Measurements from ENCODE around the gene CCKAR. TPM values are rescaled to one million over a fixed set of nuclear protein-coding genes. Genes with fewer than 3 reads are reported as not detected.

The CCKAR gene
- total and polyA plus RNA-seq, 2 donors = 0.05 to 0.09 TPM

- no peak for DNase-seq (ENCODE audit: low read depth in 6 of 9, low spot score in 9 of 9)
- no peaks in the 10 kb centered on the region for H3K36me3 ChIP-seq (ENCODE audit: control insufficient read depth in 2 of 2, insufficient read depth in 2 of 2, low read length in 1 of 2)
- no peak overlapping the region for H3K27ac ChIP-seq (ENCODE audit: low read depth in 1 of 2, low read length in 1 of 2)
- H3K27me3 ChIP-seq (ENCODE audit: control insufficient read depth in 2 of 2, insufficient read depth in 1 of 2, low read length in 1 of 2) = no peaks in the 10 kb centered on the region
- no peaks in the 10 kb centered on the region for H3K9me3 ChIP-seq (ENCODE audit: control insufficient read depth in 2 of 2, insufficient read depth in 1 of 2, low read length in 1 of 2)
- no peaks in the 10 kb centered on the region for H3K4me1 ChIP-seq (ENCODE audit: control insufficient read depth in 2 of 2, insufficient read depth in 2 of 2, low read length in 2 of 2)
- 65% methylated on average over 3 of the region's 3 CpGs for WGBS
- H3K4me3 ChIP-seq (ENCODE audit: low read length in 2 of 2) = no peak overlapping the region
Observed at GRCh38 chr4:26482508-26483462, 7.5 kb downstream of the CCKAR start.

- Histone ChIP-seq H3K36me3 (ENCODE audit: control insufficient read depth in 2 of 2, insufficient read depth in 2 of 2, low read length in 1 of 2) (no peaks in the 10 kb centered on the region), H3K4me3 (ENCODE audit: low read length in 2 of 2) (no peak overlapping the region), H3K27me3 (ENCODE audit: control insufficient read depth in 2 of 2, insufficient read depth in 1 of 2, low read length in 1 of 2) (no peaks in the 10 kb centered on the region), H3K4me1 (ENCODE audit: control insufficient read depth in 2 of 2, insufficient read depth in 2 of 2, low read length in 2 of 2) (no peaks in the 10 kb centered on the region), H3K9me3 (ENCODE audit: control insufficient read depth in 2 of 2, insufficient read depth in 1 of 2, low read length in 1 of 2) (no peaks in the 10 kb centered on the region), H3K27ac (ENCODE audit: low read depth in 1 of 2, low read length in 1 of 2) (no peak overlapping the region)
- DNase-seq (ENCODE audit: low read depth in 6 of 9, low spot score in 9 of 9) = no peak
- WGBS = 96% methylated on average over 13 of the region's 13 CpGs
Observed at GRCh38 chr4:26478330-26478729, 12.0 kb downstream of the CCKAR start.

- Histone ChIP-seq H3K27ac (ENCODE audit: low read depth in 1 of 2, low read length in 1 of 2) (no peak overlapping the region), H3K36me3 (ENCODE audit: control insufficient read depth in 2 of 2, insufficient read depth in 2 of 2, low read length in 1 of 2) (no peaks in the 10 kb centered on the region), H3K9me3 (ENCODE audit: control insufficient read depth in 2 of 2, insufficient read depth in 1 of 2, low read length in 1 of 2) (no peaks in the 10 kb centered on the region), H3K27me3 (ENCODE audit: control insufficient read depth in 2 of 2, insufficient read depth in 1 of 2, low read length in 1 of 2) (no peaks in the 10 kb centered on the region), H3K4me3 (ENCODE audit: low read length in 2 of 2) (no peak overlapping the region), H3K4me1 (ENCODE audit: control insufficient read depth in 2 of 2, insufficient read depth in 2 of 2, low read length in 2 of 2) (no peaks in the 10 kb centered on the region)
- DNase-seq (ENCODE audit: low read depth in 6 of 9, low spot score in 9 of 9) = no peak
- 83% methylated on average over 5 of the region's 5 CpGs for WGBS
Observed at GRCh38 chr4:26476545-26476944, 13.7 kb downstream of the CCKAR start.

GRCh38 chr4:26475716-26476115, 14.6 kb downstream of the CCKAR start:
- Histone ChIP-seq H3K27me3 (ENCODE audit: control insufficient read depth in 2 of 2, insufficient read depth in 1 of 2, low read length in 1 of 2) (no peaks in the 10 kb centered on the region), H3K4me3 (ENCODE audit: low read length in 2 of 2) (no peak overlapping the region), H3K9me3 (ENCODE audit: control insufficient read depth in 2 of 2, insufficient read depth in 1 of 2, low read length in 1 of 2) (no peaks in the 10 kb centered on the region), H3K27ac (ENCODE audit: low read depth in 1 of 2, low read length in 1 of 2) (no peak overlapping the region), H3K36me3 (ENCODE audit: control insufficient read depth in 2 of 2, insufficient read depth in 2 of 2, low read length in 1 of 2) (no peaks in the 10 kb centered on the region), H3K4me1 (ENCODE audit: control insufficient read depth in 2 of 2, insufficient read depth in 2 of 2, low read length in 2 of 2) (no peaks in the 10 kb centered on the region)
- no peak for DNase-seq (ENCODE audit: low read depth in 6 of 9, low spot score in 9 of 9)
- WGBS = 97% methylated on average over 8 of the region's 8 CpGs

GRCh38 chr4:26474551-26474950, 15.7 kb downstream of the CCKAR start:
- Histone ChIP-seq H3K4me1 (ENCODE audit: control insufficient read depth in 2 of 2, insufficient read depth in 2 of 2, low read length in 2 of 2) (no peaks in the 10 kb centered on the region), H3K36me3 (ENCODE audit: control insufficient read depth in 2 of 2, insufficient read depth in 2 of 2, low read length in 1 of 2) (no peaks in the 10 kb centered on the region), H3K4me3 (ENCODE audit: low read length in 2 of 2) (no peak overlapping the region), H3K27me3 (ENCODE audit: control insufficient read depth in 2 of 2, insufficient read depth in 1 of 2, low read length in 1 of 2) (no peaks in the 10 kb centered on the region), H3K9me3 (ENCODE audit: control insufficient read depth in 2 of 2, insufficient read depth in 1 of 2, low read length in 1 of 2) (no peaks in the 10 kb centered on the region), H3K27ac (ENCODE audit: low read depth in 1 of 2, low read length in 1 of 2) (no peak overlapping the region)
- 94% methylated on average over 3 of the region's 3 CpGs for WGBS
- DNase-seq (ENCODE audit: low read depth in 6 of 9, low spot score in 9 of 9) = no peak

GRCh38 chr4:26473893-26474292, 16.4 kb downstream of the CCKAR start:
- Histone ChIP-seq H3K27ac (ENCODE audit: low read depth in 1 of 2, low read length in 1 of 2) (no peak overlapping the region), H3K4me3 (ENCODE audit: low read length in 2 of 2) (no peak overlapping the region), H3K27me3 (ENCODE audit: control insufficient read depth in 2 of 2, insufficient read depth in 1 of 2, low read length in 1 of 2) (no peaks in the 10 kb centered on the region), H3K4me1 (ENCODE audit: control insufficient read depth in 2 of 2, insufficient read depth in 2 of 2, low read length in 2 of 2) (no peaks in the 10 kb centered on the region), H3K36me3 (ENCODE audit: control insufficient read depth in 2 of 2, insufficient read depth in 2 of 2, low read length in 1 of 2) (no peaks in the 10 kb centered on the region), H3K9me3 (ENCODE audit: control insufficient read depth in 2 of 2, insufficient read depth in 1 of 2, low read length in 1 of 2) (no peaks in the 10 kb centered on the region)
- DNase-seq (ENCODE audit: low read depth in 6 of 9, low spot score in 9 of 9) = no peak
- WGBS = 96% methylated on average over 8 of the region's 8 CpGs

- 84% methylated on average over 1 of the region's 1 CpG for whole genome bisulfite sequencing
- no peaks in the 10 kb centered on the region for H3K27me3 ChIP-seq (ENCODE audit: control insufficient read depth in 2 of 2, insufficient read depth in 1 of 2, low read length in 1 of 2)
- DNase-seq (ENCODE audit: low read depth in 6 of 9, low spot score in 9 of 9) = no peak
- no peak overlapping the region for H3K4me3 ChIP-seq (ENCODE audit: low read length in 2 of 2)
- no peaks in the 10 kb centered on the region for H3K4me1 ChIP-seq (ENCODE audit: control insufficient read depth in 2 of 2, insufficient read depth in 2 of 2, low read length in 2 of 2)
- no peaks in the 10 kb centered on the region for H3K36me3 ChIP-seq (ENCODE audit: control insufficient read depth in 2 of 2, insufficient read depth in 2 of 2, low read length in 1 of 2)
- no peaks in the 10 kb centered on the region for H3K9me3 ChIP-seq (ENCODE audit: control insufficient read depth in 2 of 2, insufficient read depth in 1 of 2, low read length in 1 of 2)
- H3K27ac ChIP-seq (ENCODE audit: low read depth in 1 of 2, low read length in 1 of 2) = no peak overlapping the region
Observed at GRCh38 chr4:26471890-26472289, 18.4 kb downstream of the CCKAR start.

GRCh38 chr4:26468977-26469376, 21.3 kb downstream of the CCKAR start:
- H3K4me3 ChIP-seq (ENCODE audit: low read length in 2 of 2) = no peak overlapping the region
- peaks cover 0 to 9% of the 10 kb centered on the region in 2 donors for H3K4me1 ChIP-seq (ENCODE audit: control insufficient read depth in 2 of 2, insufficient read depth in 2 of 2, low read length in 2 of 2)
- H3K27ac ChIP-seq (ENCODE audit: low read depth in 1 of 2, low read length in 1 of 2) = no peak overlapping the region
- 73% methylated on average over 4 of the region's 4 CpGs for WGBS
- DNase-seq (ENCODE audit: low read depth in 6 of 9, low spot score in 9 of 9) = no peak
- H3K27me3 ChIP-seq (ENCODE audit: control insufficient read depth in 2 of 2, insufficient read depth in 1 of 2, low read length in 1 of 2) = no peaks in the 10 kb centered on the region
- H3K9me3 ChIP-seq (ENCODE audit: control insufficient read depth in 2 of 2, insufficient read depth in 1 of 2, low read length in 1 of 2) = no peaks in the 10 kb centered on the region
- H3K36me3 ChIP-seq (ENCODE audit: control insufficient read depth in 2 of 2, insufficient read depth in 2 of 2, low read length in 1 of 2) = no peaks in the 10 kb centered on the region

GRCh38 chr4:26468283-26468949, 21.9 kb downstream of the CCKAR start:
- H3K4me1 ChIP-seq (ENCODE audit: control insufficient read depth in 2 of 2, insufficient read depth in 2 of 2, low read length in 2 of 2) = peaks cover 0 to 9% of the 10 kb centered on the region in 2 donors
- 95% methylated on average over 9 of the region's 9 CpGs for WGBS
- H3K9me3 ChIP-seq (ENCODE audit: control insufficient read depth in 2 of 2, insufficient read depth in 1 of 2, low read length in 1 of 2) = no peaks in the 10 kb centered on the region
- no peak overlapping the region for H3K27ac ChIP-seq (ENCODE audit: low read depth in 1 of 2, low read length in 1 of 2)
- no peaks in the 10 kb centered on the region for H3K36me3 ChIP-seq (ENCODE audit: control insufficient read depth in 2 of 2, insufficient read depth in 2 of 2, low read length in 1 of 2)
- no peak overlapping the region for H3K4me3 ChIP-seq (ENCODE audit: low read length in 2 of 2)
- no peak for DNase-seq (ENCODE audit: low read depth in 6 of 9, low spot score in 9 of 9)
- H3K27me3 ChIP-seq (ENCODE audit: control insufficient read depth in 2 of 2, insufficient read depth in 1 of 2, low read length in 1 of 2) = no peaks in the 10 kb centered on the region

Measured in thymus (tissue), 11 donors.